Kidney (tissue), 14 donors: ENCODE measurements around the gene PRKAG2. TPM values are rescaled to one million over a fixed set of nuclear protein-coding genes. Genes with fewer than 3 reads are reported as not detected.

Source experiments
- DNase-seq, 5 donors: peaks; one replicate each; pipeline ENCODE4 v3.0.0-alpha.2; 2013 to 2020
- FAIRE-seq: peaks from 2 replicates; lab custom pipeline; 2012; peaks lifted over from hg19 to GRCh38; lab: Jason Lieb, UNC
- H3K27ac ChIP-seq, 2 donors: one replicate each; pipeline ENCODE4 v1.7.0; 2013; ENCODE audit warnings: low read depth in 2 of 2, low read length in 2 of 2, inconsistent platforms in 1 of 2
- H3K27me3 ChIP-seq: one replicate; pipeline ENCODE4 v1.7.1; 2013; ENCODE audit warnings: low read length, inconsistent platforms; ENCODE audit not compliant: control insufficient read depth, insufficient read depth
- H3K36me3 ChIP-seq, 3 donors: one replicate each; pipeline versions ENCODE4 v1.7.0 to v1.7.1; 2013; ENCODE audit warnings: low read length in 3 of 3, control low read depth in 1 of 3, inconsistent platforms in 1 of 3; ENCODE audit not compliant: insufficient read depth in 3 of 3, control insufficient read depth in 2 of 3
- H3K4me1 ChIP-seq, 3 donors: one replicate each; pipeline versions ENCODE4 v1.7.0 to v1.7.1; 2013; ENCODE audit warnings: low read length in 3 of 3, inconsistent platforms in 1 of 3, low read depth in 1 of 3; ENCODE audit not compliant: control insufficient read depth in 2 of 3, insufficient read depth in 2 of 3
- H3K4me3 ChIP-seq, 3 donors: one replicate each; pipeline versions ENCODE4 v1.7.0 to v1.8.1; 2013; ENCODE audit warnings: low read length in 3 of 3, control low read depth in 1 of 3, inconsistent platforms in 1 of 3
- H3K9ac ChIP-seq, 3 donors: one replicate each; pipeline versions ENCODE4 v1.7.0 to v1.7.1; 2013; ENCODE audit warnings: low read length in 3 of 3, control low read depth in 1 of 3, inconsistent platforms in 1 of 3
- H3K9me3 ChIP-seq, 3 donors: one replicate each; pipeline versions ENCODE4 v1.7.0 to v1.7.1; 2013; ENCODE audit warnings: low read length in 3 of 3, control low read depth in 1 of 3, inconsistent platforms in 1 of 3; ENCODE audit not compliant: control insufficient read depth in 2 of 3, insufficient read depth in 1 of 3
- intact Hi-C: fragments of 100-400 bp; cut with DNase I; formaldehyde crosslinking; loops from one replicate; pipeline ENCODE4 v1.11.1; 2022
- polyA plus RNA-seq: library from polyadenylated mRNA; stranded (reverse); fragments of 350-450 nt; fragmentation: Illumina TruSeq; extraction: RNeasy Lipid Tissue Mini Kit (QIAGEN cat#74804); gene quantifications from one replicate; pipeline ENCODE4 v1.2.3, GENCODE V29; 2014; ENCODE audit warnings: low read depth, low replicate concordance; ENCODE audit not compliant: insufficient read depth
- total RNA-seq: library from RNA; stranded (reverse); fragmentation: NEBNext Ultra II Directional; extraction: Animal tissue kit (Norgen Biotek cat#: 25700); gene quantifications from one replicate; pipeline ENCODE4 v1.2.1, GENCODE V29; 2021
- TF ChIP-seq, protein P1 (sequence below): IDR thresholded peaks from 3 replicates; pipeline ENCODE4 v1.5.1; 2012; ENCODE audit warnings: mild to moderate bottlenecking, moderate library complexity, borderline replicate concordance; ENCODE audit not compliant: insufficient read depth; ENCODE audit errors: extremely low read depth
- donor health status: control.
- donor health status: control.
- donor health status: control.
- donor health status: control.
- donor health status: control.
- donor health status: DM: yes; HTN: yes; CAD: no.
- donor health status: Normal renal cell carcinoma (clear cell type).

PRKAG2 gene
- total and polyA plus RNA-seq, 2 donors from 2014 or later: 40.7 to 40.9 TPM

DNA sequence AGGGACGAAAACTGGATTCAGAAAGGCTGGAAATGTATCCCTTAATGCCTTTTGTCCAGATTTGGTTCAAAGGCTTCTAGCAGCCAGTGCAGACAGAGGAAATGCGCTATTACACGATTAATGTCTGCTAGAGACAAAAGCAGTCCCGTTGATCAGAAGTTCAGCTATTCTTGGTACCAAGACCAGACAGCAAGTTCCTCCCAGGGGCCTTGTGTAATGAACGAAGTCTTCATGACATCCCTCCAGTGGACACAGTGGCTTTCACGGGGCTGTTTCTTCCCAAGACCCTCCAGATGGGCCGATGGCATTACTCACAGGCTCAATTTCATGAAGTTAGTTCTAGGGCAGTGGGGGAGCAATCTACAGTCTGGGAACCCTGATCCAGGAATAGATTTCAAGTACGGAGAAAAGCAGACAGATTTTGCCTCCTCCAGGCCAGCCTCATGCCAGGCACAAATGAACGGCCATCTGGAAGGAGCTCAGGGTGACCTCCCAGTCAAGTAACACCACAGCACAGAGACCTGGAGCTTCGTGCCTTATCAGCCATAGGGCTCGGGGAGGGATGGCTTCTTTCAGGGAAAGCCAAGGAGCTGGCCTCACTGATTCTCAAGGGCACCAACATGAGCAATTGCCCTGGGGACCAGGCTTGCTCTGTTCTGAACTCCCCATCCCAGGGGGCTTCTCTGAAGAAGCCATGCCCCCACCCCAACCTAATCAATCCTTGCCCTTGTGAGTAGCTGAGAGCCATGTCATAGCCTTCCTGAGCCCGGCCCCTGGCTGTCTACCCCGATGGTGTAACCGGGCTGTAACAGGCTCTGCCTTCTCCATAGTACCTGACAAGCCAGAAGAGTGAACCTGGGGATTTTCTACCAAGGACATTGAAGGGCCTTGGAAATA, 101.1 kb downstream of the PRKAG2 start:
- Histone ChIP-seq H3K27me3 (no peaks in the 10 kb centered on the region), H3K36me3 (peaks cover 0 to 4% (median 0%) of the 10 kb centered on the region in 3 donors), H3K4me3 (no peak overlapping the region), H3K4me1 (no peaks in the 10 kb centered on the region), H3K9me3 (no peaks in the 10 kb centered on the region), H3K27ac (no peak overlapping the region), H3K9ac (no peak overlapping the region)
- TF ChIP-seq, protein P1, sequence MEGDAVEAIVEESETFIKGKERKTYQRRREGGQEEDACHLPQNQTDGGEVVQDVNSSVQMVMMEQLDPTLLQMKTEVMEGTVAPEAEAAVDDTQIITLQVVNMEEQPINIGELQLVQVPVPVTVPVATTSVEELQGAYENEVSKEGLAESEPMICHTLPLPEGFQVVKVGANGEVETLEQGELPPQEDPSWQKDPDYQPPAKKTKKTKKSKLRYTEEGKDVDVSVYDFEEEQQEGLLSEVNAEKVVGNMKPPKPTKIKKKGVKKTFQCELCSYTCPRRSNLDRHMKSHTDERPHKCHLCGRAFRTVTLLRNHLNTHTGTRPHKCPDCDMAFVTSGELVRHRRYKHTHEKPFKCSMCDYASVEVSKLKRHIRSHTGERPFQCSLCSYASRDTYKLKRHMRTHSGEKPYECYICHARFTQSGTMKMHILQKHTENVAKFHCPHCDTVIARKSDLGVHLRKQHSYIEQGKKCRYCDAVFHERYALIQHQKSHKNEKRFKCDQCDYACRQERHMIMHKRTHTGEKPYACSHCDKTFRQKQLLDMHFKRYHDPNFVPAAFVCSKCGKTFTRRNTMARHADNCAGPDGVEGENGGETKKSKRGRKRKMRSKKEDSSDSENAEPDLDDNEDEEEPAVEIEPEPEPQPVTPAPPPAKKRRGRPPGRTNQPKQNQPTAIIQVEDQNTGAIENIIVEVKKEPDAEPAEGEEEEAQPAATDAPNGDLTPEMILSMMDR: no peak
- DNase-seq: no peak
- intact Hi-C loops: no loop called here
- no peak for FAIRE-seq

DNA sequence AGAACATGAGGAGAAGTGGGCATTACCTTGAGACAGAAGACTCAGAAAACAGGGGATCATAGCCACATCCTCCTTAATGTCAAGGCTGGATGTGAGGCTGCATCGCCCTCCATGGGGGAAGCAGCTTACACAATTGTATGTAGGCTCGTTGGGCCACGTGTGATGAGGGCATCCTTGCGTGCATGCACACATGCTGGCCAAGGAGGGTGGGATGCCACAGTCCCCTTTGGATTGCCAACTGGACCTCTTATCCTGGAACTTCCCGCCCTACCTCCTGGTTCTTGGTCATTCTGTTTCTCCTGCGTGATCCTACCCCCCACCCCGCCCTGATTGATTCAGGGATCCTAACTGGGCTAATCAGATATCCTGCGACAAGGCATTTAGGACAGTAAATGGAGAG, 102.0 kb downstream of the PRKAG2 start:
- H3K4me3 ChIP-seq: no peak overlapping the region
- intact Hi-C loops: no loop called here
- TF ChIP-seq, protein P1: no peak
- DNase-seq (no peak), FAIRE-seq (no peak)
- no peak overlapping the region for H3K9ac ChIP-seq
- no peaks in the 10 kb centered on the region for H3K27me3 ChIP-seq
- no peaks in the 10 kb centered on the region for H3K36me3 ChIP-seq
- no peaks in the 10 kb centered on the region for H3K4me1 ChIP-seq
- no peaks in the 10 kb centered on the region for H3K9me3 ChIP-seq
- H3K27ac ChIP-seq: no peak overlapping the region

DNA sequence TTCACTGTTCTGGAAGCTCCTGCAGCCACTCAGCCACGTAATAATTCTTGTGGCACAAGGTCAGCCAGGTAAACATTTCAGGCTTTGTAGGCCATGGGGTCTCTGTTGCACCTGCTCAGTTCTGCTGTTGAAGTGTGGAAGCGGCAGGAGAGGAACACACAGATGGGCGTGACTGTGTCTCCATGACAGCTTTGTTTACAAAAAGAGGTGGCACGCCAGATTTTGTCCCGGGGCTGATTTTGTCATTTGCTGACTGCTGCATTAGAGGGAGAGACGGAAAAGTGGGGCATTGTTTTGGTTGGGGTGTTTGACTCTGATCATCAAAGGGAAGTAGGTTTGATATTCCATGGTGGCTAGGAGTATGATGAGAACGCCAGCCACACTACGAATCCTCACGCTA, 103.1 kb downstream of the PRKAG2 start:
- Histone ChIP-seq H3K9ac (no peak overlapping the region), H3K27me3 (no peaks in the 10 kb centered on the region), H3K4me1 (no peaks in the 10 kb centered on the region), H3K9me3 (no peaks in the 10 kb centered on the region), H3K27ac (no peak overlapping the region), H3K36me3 (no peaks in the 10 kb centered on the region), H3K4me3 (no peak overlapping the region)
- TF ChIP-seq, protein P1: no peak
- intact Hi-C loops: no loop called here
- FAIRE-seq (no peak), DNase-seq (no peak)
